Neural cell (in vitro differentiated cells): ENCODE data around the gene ITPA. TPM values are rescaled to one million over a fixed set of nuclear protein-coding genes. Genes with fewer than 3 reads are reported as not detected.

Experiments used
- H2AFZ ChIP-seq: fragments of 200-600, 300-800 bp; sonication (generic), shearing (Covaris generic); 2 replicates; pipeline ENCODE4 v1.6.0; 2014; ENCODE audit warnings: low read depth, mild to moderate bottlenecking, antibody characterized with exemption, low read length, moderate library complexity
- H3F3A ChIP-seq: fragments of 200-600 bp; shearing (Covaris generic); 2 replicates; pipeline ENCODE4 v1.6.1; 2016; ENCODE audit warnings: mild to moderate bottlenecking, moderate library complexity, mixed read lengths, antibody characterized with exemption, low read length; ENCODE audit not compliant: insufficient read depth, poor library complexity, severe bottlenecking
- H3K27ac ChIP-seq: fragments of 200-600, 300-800 bp; sonication (generic), shearing (Covaris generic); 2 replicates; pipeline ENCODE4 v1.5.1; 2014; ENCODE audit warnings: mild to moderate bottlenecking, low read length, moderate library complexity
- H3K27me3 ChIP-seq: fragments of 300-800, 200-600 bp; sonication (generic), shearing (Covaris generic); 2 replicates; pipeline ENCODE4 v1.6.0; 2014; ENCODE audit warnings: mild to moderate bottlenecking, low read depth, low read length, moderate library complexity; ENCODE audit not compliant: insufficient read depth
- H3K36me3 ChIP-seq: fragments of 300-800, 200-600 bp; sonication (generic), shearing (Covaris generic); 2 replicates; pipeline ENCODE4 v1.5.1; 2014; ENCODE audit warnings: mild to moderate bottlenecking, antibody characterized with exemption, low read length, moderate library complexity; ENCODE audit not compliant: insufficient read depth
- H3K4me2 ChIP-seq: fragments of 300-800, 200-600 bp; sonication (generic), shearing (Covaris generic); 2 replicates; pipeline ENCODE4 v1.6.0; 2014; ENCODE audit warnings: mild to moderate bottlenecking, low read length
- H3K4me3 ChIP-seq: fragments of 300-800, 200-600 bp; sonication (generic), shearing (Covaris generic); 2 replicates; pipeline ENCODE4 v1.5.1; 2014; ENCODE audit warnings: mild to moderate bottlenecking, low read length, moderate library complexity
- H3K79me2 ChIP-seq: fragments of 200-600 bp; shearing (Covaris generic); replicated peaks from 2 replicates; pipeline ENCODE4 v1.6.0; 2014; ENCODE audit warnings: mild to moderate bottlenecking, low read length, moderate library complexity; ENCODE audit not compliant: insufficient read depth
- H3K9ac ChIP-seq: fragments of 300-800, 200-600 bp; sonication (generic), shearing (Covaris generic); 2 replicates; pipeline ENCODE4 v1.6.1; 2016; ENCODE audit warnings: mild to moderate bottlenecking, low read length, mixed read lengths
- H3K9me2 ChIP-seq: fragments of 200-600 bp; shearing (Covaris generic); 2 replicates; pipeline ENCODE4 v1.6.1; 2016; ENCODE audit warnings: mild to moderate bottlenecking, low read length, mixed read lengths; ENCODE audit not compliant: insufficient read depth
- H3K9me3 ChIP-seq: fragments of 200-600, 300-800 bp; sonication (generic), shearing (Covaris generic); 2 replicates; pipeline ENCODE4 v1.6.1; 2016; ENCODE audit warnings: mild to moderate bottlenecking, mixed run types, low read length, moderate library complexity, mixed read lengths
- H4K20me1 ChIP-seq: fragments of 200-600 bp; shearing (Covaris generic); 2 replicates; pipeline ENCODE4 v1.6.1; 2016; ENCODE audit warnings: mild to moderate bottlenecking, mixed run types; ENCODE audit not compliant: insufficient read depth
- CTCF ChIP-seq: fragments of 450-650 bp; IDR thresholded peaks from 2 replicates; pipeline ENCODE4 v1.5.1; 2014; ENCODE audit warnings: antibody characterized with exemption, mild to moderate bottlenecking, moderate library complexity; ENCODE audit not compliant: poor library complexity, severe bottlenecking
- EP300 ChIP-seq: fragments of 450-650 bp; conservative IDR thresholded peaks from 2 replicates; pipeline ENCODE4 v1.6.1; 2014; ENCODE audit warnings: antibody characterized with exemption, mild to moderate bottlenecking, moderate library complexity; ENCODE audit not compliant: poor library complexity, severe bottlenecking
- EZH2 ChIP-seq: fragments of 200-600, 300-800 bp; shearing (Covaris generic), sonication (generic); IDR thresholded peaks from 2 replicates; pipeline ENCODE4 v1.6.1; 2014; ENCODE audit warnings: antibody characterized with exemption, low read length, borderline replicate concordance, mild to moderate bottlenecking; ENCODE audit not compliant: insufficient read depth, poor library complexity, severe bottlenecking
- MXI1 ChIP-seq: fragments of 450-650 bp; conservative IDR thresholded peaks from 2 replicates; pipeline ENCODE4 v1.6.1; 2014; ENCODE audit warnings: antibody characterized with exemption, mild to moderate bottlenecking; ENCODE audit not compliant: poor library complexity, severe bottlenecking
- POLR2AphosphoS5 ChIP-seq: IDR thresholded peaks from 2 replicates; pipeline ENCODE4 v1.6.1; 2012
- RAD21 ChIP-seq: fragments of 450-650 bp; conservative IDR thresholded peaks from 2 replicates; pipeline ENCODE4 v1.6.1; 2014; ENCODE audit warnings: antibody characterized with exemption, mild to moderate bottlenecking, moderate library complexity
- REST ChIP-seq: IDR thresholded peaks from 2 replicates; pipeline ENCODE4 v1.6.1; 2012; ENCODE audit warnings: borderline replicate concordance
- SMC3 ChIP-seq: fragments of 450-650 bp; conservative IDR thresholded peaks from 2 replicates; pipeline ENCODE4 v1.6.1; 2014; ENCODE audit warnings: antibody characterized with exemption, mild to moderate bottlenecking, moderate library complexity; ENCODE audit not compliant: poor library complexity
- TAF1 ChIP-seq: IDR thresholded peaks from 2 replicates; pipeline ENCODE4 v1.6.1; 2012; ENCODE audit warnings: low read depth
- polyA plus RNA-seq: library from polyadenylated mRNA; depleted of rRNA; stranded (reverse); fragments of >200 nt; gene quantifications from 2 replicates; pipeline ENCODE4 v1.2.3, GENCODE V29; 2014

Gene ITPA
- polyA plus RNA-seq, 1 donor from 2014 or later, result 87.1 TPM

- Histone ChIP-seq H3F3A (no peaks in the 10 kb centered on the region), H3K9me2 (no peaks in the 10 kb centered on the region), H3K4me2 (no peak overlapping the region), H2AFZ (no peak overlapping the region), H3K9me3 (no peaks in the 10 kb centered on the region), H3K36me3 (no peaks in the 10 kb centered on the region), H3K4me3 (no peak overlapping the region), H3K79me2 (peaks cover 18% of the 10 kb centered on the region), H3K9ac (no peak overlapping the region), H4K20me1 (no peaks in the 10 kb centered on the region), H3K27ac (no peak overlapping the region), H3K27me3 (no peaks in the 10 kb centered on the region)
- TF ChIP-seq SMC3, result no peak
- no peak for TF ChIP-seq MXI1
- no peak for TF ChIP-seq EZH2
- no peak for TF ChIP-seq POLR2AphosphoS5
- no peak for TF ChIP-seq RAD21
- no peak for TF ChIP-seq REST
- no peak for TF ChIP-seq TAF1
- TF ChIP-seq EP300, result no peak
- no peak for TF ChIP-seq CTCF
Measured at GRCh38 chr20:3163099-3164042, 45.9 kb upstream of the ITPA start.

GRCh38 chr20:3164043-3164762, 45.1 kb upstream of the ITPA start:
- Histone ChIP-seq H3K9ac (no peak overlapping the region), H2AFZ (no peak overlapping the region), H3K9me3 (no peaks in the 10 kb centered on the region), H3K79me2 (peaks cover 9% of the 10 kb centered on the region), H3K27me3 (no peaks in the 10 kb centered on the region), H3F3A (no peaks in the 10 kb centered on the region), H3K27ac (no peak overlapping the region), H3K4me2 (no peak overlapping the region), H3K36me3 (no peaks in the 10 kb centered on the region), H3K4me3 (no peak overlapping the region), H4K20me1 (no peaks in the 10 kb centered on the region), H3K9me2 (no peaks in the 10 kb centered on the region)
- TF ChIP-seq EZH2, result no peak
